Keratinocyte (primary cell): ENCODE results near the gene ERGIC1.

Source experiments
- EZH2 ChIP-seq: IDR thresholded peaks from one replicate; pipeline ENCODE4 v1.6.1; 2012; ENCODE audit warnings: inconsistent platforms, mild to moderate bottlenecking, low read length, moderate library complexity
- TF ChIP-seq, protein P1 (sequence below), 3 experiments: IDR thresholded peaks in 1 of 3; conservative IDR thresholded peaks in 1 of 3; optimal IDR thresholded peaks in 1 of 3; 2 replicates in 2 of 3; 3 replicates in 1 of 3; pipeline versions ENCODE3 to v1.5.1; 2011; ENCODE audit warnings: low read length in 3 of 3, mild to moderate bottlenecking in 3 of 3, moderate library complexity in 2 of 3, control low read depth in 1 of 3, inconsistent platforms in 1 of 3; ENCODE audit not compliant: insufficient read depth in 2 of 3; ENCODE audit errors: extremely low read depth in 1 of 3

DNA sequence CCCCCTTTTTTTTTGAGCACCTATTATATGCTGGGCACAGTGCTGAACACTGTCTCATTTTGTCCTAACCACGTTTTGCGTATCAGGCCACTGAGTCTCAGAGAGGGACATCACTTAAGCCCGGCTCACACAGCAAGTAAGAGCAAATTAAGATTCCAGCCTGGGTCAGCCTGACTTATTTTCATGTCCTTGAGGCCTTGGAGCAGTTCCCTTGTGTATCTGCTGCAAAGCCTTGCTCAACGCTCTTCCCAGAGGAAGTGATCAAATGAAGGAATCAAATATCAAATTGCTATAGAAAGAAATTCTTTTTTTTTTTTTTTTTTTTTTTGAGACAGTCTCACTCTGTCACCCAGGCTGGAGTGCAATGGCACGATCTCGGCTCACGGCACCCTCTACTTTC is 30.7 kb downstream of the ERGIC1 start:
- TF ChIP-seq, protein P1, sequence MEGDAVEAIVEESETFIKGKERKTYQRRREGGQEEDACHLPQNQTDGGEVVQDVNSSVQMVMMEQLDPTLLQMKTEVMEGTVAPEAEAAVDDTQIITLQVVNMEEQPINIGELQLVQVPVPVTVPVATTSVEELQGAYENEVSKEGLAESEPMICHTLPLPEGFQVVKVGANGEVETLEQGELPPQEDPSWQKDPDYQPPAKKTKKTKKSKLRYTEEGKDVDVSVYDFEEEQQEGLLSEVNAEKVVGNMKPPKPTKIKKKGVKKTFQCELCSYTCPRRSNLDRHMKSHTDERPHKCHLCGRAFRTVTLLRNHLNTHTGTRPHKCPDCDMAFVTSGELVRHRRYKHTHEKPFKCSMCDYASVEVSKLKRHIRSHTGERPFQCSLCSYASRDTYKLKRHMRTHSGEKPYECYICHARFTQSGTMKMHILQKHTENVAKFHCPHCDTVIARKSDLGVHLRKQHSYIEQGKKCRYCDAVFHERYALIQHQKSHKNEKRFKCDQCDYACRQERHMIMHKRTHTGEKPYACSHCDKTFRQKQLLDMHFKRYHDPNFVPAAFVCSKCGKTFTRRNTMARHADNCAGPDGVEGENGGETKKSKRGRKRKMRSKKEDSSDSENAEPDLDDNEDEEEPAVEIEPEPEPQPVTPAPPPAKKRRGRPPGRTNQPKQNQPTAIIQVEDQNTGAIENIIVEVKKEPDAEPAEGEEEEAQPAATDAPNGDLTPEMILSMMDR (optimal IDR thresholded peaks at IDR 0.05 in 1 of 3, IDR thresholded peaks at IDR 0.05 in 1 of 3, conservative IDR thresholded peaks at IDR 0.05 in 1 of 3; ENCODE audit: extremely low read depth in 1 of 3, insufficient read depth in 2 of 3, low read length in 3 of 3): no peak
- no peak for TF ChIP-seq EZH2
